ENCODE measurements around the gene MAT1A.

GRCh38 chr10:80319725-80320290 is 30.4 kb upstream of the MAT1A start:
- no peak for TF ChIP-seq CTCF (conservative IDR thresholded peaks at IDR 0.05)
- no peak for TF ChIP-seq ZFX (IDR thresholded peaks at IDR 0.05)

Data from C4-2B (cell line).